GM19468 (cell line): ENCODE measurements around the gene PPIF.

Experiments
- ATAC-seq: cut with Tn5 transposase; IDR thresholded peaks from one replicate; pipeline ENCODE4 v1.9.1; 2021; ENCODE audit warnings: mild to moderate bottlenecking, moderate library complexity, moderate number of reproducible peaks; ENCODE audit not compliant: unreplicated experiment; ENCODE audit errors: extremely low read depth

The PPIF gene

GRCh38 chr10:79312601-79313187 lies 34.6 kb upstream of the PPIF start:
- ATAC-seq = no peak

- no peak for ATAC-seq
Observed at GRCh38 chr10:79313320-79313719, 33.9 kb upstream of the PPIF start.

- ATAC-seq = no peak
Observed at GRCh38 chr10:79313911-79314439, 33.3 kb upstream of the PPIF start.

- ATAC-seq = no peak
Observed at GRCh38 chr10:79314761-79315601, 32.3 kb upstream of the PPIF start.

- no peak for ATAC-seq
Observed at GRCh38 chr10:79315602-79315920, 31.7 kb upstream of the PPIF start.

- ATAC-seq = peak; percentile 63
Observed at GRCh38 chr10:79316671-79317431, 30.4 kb upstream of the PPIF start.

- no peak for ATAC-seq
Observed at GRCh38 chr10:79318369-79318768, 28.9 kb upstream of the PPIF start.

GRCh38 chr10:79319115-79319771 lies 28.0 kb upstream of the PPIF start:
- ATAC-seq = no peak

- ATAC-seq = no peak
Observed at GRCh38 chr10:79320316-79320715, 27.0 kb upstream of the PPIF start.

- ATAC-seq = no peak
Observed at GRCh38 chr10:79320820-79321493, 26.3 kb upstream of the PPIF start.

GRCh38 chr10:79321494-79321882 lies 25.8 kb upstream of the PPIF start:
- ATAC-seq = no peak

- ATAC-seq = no peak
Observed at GRCh38 chr10:79321951-79322350, 25.3 kb upstream of the PPIF start.

GRCh38 chr10:79322616-79323543 lies 24.4 kb upstream of the PPIF start:
- ATAC-seq = no peak

- no peak for ATAC-seq
Observed at GRCh38 chr10:79323602-79324001, 23.7 kb upstream of the PPIF start.

GRCh38 chr10:79324032-79324695 lies 23.1 kb upstream of the PPIF start:
- no peak for ATAC-seq

GRCh38 chr10:79326361-79327089 lies 20.7 kb upstream of the PPIF start:
- no peak for ATAC-seq

- no peak for ATAC-seq
Observed at GRCh38 chr10:79327090-79327457, 20.2 kb upstream of the PPIF start.

GRCh38 chr10:79328147-79328701 lies 19.0 kb upstream of the PPIF start:
- ATAC-seq = no peak
